SK-MEL-5 (cell line): ENCODE data around the gene RGL1. TPM values are rescaled to one million over a fixed set of nuclear protein-coding genes. Genes with fewer than 3 reads are reported as not detected.

Source experiments
- DNase-seq: peaks from one replicate; pipeline ENCODE4 v3.0.0-alpha.2; 2016; ENCODE audit warnings: low read depth, low spot score
- in situ Hi-C: cut with HindIII; loops from 2 replicates; pipeline ENCODE4 v1.10.0; 2016; ENCODE audit warnings: low sequenced_read_pairs, high pct_unique_total_duplicates, low pct_unique_long_range_greater_than_20kb
- total RNA-seq: library from RNA; depleted of rRNA; stranded (reverse); fragments of >200 nt; shearing (Covaris generic); gene quantifications from 2 replicates; pipeline ENCODE4 v1.2.3, GENCODE V29; 2014

The RGL1 gene
- total RNA-seq, 1 experiment from 2014 or later, result 5.9 TPM

DNA sequence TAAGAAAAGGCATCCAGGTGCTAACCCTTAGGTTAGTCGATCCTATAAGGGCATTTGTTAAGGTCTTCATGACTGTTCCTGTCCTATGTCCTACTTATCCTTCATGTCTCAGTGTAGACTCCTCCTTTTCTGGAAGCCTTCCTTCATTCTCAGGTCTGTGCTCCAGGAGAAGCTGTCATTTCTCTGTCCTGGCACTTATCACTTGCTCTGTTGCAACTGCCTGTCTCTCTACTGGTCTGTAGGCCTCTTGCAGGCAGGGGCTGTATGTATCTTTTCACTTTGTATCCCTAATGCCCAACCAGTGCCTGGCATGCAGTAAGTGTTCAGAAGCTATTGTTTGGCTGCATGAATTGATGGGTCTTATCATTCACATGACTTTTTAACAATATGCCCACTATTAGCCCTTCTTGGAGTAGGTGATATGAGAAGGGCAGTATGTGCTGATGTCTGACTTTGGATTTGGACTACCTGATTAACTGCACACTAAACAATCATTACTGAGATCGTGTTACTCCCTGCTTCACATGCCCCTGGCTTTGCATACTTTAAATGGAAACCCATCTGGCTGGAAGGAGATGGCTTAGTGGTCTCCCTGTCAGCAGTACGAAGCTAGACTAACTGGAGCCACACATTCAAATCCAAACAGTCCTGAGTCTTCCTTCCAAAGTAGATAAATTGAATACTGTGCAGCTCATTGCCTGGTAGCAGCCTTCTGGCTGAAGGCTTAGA, 88.8 kb downstream of the RGL1 start:
- no peak for DNase-seq

DNA sequence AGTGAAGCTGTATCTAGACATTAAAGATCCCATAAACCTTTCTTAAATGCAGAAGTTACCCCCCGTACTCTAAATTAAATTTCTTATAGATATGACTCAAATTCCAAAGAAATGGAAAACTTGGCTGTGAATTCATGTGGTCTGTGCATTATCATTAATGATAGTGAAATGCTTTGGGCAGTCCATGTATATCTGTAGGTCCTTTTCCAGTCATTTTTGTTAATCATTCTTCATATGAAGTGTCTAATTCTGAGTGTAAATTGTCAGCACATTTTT, 89.3 kb downstream of the RGL1 start:
- in situ Hi-C loops, result no loop called here
- no peak for DNase-seq

More for the DNA sequence above, 88.8 kb downstream of the RGL1 start:
- in situ Hi-C loops, result no loop called here

DNA sequence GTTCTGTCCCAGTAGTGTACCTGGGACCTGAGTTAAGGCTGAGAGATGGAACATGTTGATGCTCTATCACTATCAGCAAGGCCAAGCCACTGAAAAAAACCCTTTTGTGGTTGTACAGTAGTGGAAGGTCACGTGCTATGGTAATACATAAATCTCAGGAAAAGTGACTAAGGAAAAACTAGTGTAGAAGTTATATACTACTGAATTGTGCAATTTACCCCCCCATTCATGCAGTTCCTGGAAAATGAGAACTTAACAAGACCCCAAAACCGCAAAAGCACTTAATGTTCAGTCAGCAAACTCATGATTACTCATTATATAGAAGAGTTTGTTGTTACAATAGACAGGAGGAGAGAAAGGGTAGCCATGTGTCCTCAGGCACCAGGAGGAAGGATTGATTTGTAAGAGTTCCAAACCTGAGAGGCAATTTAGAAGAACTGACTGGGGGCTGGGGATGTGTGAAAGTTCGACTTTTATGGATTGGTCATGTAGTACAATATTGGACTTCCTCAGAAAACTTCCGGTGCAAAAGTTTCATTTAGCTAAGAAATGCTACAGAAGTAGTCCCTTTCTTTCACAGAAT, 91.6 kb downstream of the RGL1 start:
- DNase-seq, result peak; percentile 32
- in situ Hi-C loops, result no loop called here

DNA sequence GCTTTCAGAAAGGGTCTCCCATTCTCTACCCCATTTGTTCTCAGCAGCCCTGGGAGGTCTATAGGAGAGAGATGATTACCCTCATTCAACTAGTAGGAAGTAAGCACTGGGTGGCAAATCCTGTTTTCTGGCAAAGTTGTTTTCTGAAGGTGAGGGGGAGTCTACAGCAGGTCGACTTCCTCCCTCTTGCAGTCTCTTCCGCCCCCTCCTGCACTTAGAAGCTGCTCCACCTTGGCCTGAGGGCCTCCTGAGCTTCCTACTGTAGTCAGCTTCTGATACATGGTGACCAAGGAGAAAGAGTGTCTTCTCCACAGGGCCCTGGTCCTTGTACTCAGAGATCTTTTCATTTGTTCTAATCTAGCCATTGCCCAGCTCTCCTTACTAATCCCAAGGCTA, 93.1 kb downstream of the RGL1 start:
- no peak for DNase-seq
- in situ Hi-C loops, result no loop called here

DNA sequence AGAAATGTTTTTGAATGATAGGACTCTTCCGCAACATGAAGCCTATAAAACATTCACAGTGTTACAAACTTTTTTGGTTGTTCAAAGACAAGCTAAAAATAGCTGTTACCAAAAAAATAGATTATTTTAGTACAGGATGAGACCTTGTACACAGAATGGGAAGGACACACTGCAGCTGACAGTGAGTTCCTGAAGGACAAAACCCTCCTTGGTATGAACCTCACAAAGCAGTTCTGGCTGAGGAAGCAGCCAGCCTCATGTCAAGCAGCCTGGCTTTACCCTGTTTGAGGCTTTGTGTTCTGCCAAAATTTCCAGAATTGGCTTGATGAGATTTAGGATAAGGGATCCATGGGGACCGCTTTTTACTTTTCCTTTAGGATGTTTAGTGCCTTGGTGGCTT, 93.7 kb downstream of the RGL1 start:
- no peak for DNase-seq
- in situ Hi-C loops, result no loop called here

DNA sequence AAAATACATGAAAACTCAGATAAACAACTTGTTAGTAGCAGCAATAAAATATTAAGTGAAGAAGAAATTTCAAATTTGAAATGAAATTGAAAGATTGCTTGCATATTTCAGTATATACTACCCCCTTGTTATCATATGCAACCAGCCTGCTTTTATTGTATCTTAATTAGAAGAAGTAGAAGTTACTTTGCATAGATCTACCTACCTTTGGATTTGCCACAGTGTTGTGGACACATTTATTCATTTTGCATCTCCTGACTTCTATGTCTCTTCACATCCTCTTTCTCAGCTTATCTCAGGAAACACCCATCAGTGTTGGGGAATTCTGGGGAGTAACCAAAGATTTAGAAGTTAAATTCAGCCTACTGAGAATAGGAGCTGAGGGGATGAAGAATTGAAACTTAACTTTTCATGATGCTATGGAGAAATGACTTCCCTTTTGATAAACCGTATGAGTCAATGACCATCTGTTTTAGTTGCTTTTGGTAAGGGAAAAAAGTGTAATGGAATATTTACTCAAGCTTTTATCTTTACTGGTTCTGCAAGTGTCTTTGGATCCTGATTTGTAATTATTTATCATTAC, 96.9 kb downstream of the RGL1 start:
- no peak for DNase-seq
- in situ Hi-C loops, result no loop called here

DNA sequence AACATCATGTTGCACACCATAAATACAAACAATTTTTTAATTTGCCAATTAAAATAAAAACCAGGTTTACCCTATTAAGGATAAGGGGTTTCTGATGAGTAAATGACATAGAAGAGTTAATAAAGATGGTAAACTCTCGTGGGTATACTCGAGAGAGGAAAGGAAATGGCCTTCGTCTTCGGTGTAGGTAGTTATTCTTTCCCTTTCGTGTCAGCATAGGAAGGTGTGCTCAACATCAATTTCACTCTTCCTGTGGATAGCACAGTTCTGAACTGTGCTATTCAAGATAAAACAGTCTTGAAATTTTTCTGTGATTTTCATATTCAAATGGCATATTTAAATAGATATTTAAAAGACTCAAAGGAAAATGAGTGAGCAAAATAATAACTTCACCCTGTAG, 98.2 kb downstream of the RGL1 start:
- no peak for DNase-seq
- in situ Hi-C loops, result no loop called here

DNA sequence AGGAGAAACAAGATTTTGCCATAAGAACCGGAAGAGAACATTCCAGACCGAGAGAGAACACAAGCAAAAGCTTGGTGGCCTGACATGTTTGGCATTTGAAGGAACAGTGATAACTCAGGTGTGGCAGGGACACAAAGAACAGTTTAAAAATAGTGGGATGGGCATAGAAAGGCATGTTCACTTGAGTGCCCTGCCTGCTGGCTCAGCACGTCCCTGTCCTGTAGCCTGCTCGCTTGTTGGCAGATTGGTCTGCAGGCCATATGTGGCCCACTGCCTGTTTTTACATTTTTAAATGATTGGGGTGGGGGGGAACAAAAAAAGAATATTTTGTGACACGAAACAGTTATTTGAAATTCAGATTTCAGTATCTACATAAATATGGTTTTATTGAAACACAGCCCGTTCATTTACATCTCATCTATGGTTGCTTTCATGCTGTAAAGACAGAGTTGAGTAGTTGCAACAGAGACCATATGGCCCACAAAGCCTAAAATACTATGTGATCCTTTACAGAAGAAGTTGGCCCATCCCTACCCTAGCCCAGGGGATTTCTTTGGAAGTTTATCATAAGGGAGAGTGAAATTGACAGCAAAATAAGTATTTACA, 100.7 kb downstream of the RGL1 start:
- DNase-seq, result no peak
- in situ Hi-C loops, result no loop called here

DNA sequence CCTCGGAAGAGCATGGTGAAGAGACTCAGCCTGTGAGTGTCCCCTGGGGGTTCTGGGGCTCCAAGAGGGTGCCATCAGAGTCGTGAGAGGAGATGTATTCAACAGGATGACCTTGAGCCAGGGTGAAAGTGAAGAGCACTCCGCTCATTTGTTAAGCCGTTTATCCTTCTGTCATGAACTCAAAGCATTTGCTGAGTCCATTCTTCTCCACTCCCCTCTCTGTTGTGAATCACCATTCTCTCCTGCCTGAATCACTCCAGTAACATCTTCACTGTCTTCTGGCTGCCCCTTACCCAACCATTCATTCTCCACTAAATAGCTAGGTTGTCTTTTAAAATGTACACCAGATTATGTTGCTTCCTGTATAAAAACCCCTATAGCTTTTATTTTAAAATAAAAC, 102.2 kb downstream of the RGL1 start:
- in situ Hi-C loops, result no loop called here
- DNase-seq, result no peak

DNA sequence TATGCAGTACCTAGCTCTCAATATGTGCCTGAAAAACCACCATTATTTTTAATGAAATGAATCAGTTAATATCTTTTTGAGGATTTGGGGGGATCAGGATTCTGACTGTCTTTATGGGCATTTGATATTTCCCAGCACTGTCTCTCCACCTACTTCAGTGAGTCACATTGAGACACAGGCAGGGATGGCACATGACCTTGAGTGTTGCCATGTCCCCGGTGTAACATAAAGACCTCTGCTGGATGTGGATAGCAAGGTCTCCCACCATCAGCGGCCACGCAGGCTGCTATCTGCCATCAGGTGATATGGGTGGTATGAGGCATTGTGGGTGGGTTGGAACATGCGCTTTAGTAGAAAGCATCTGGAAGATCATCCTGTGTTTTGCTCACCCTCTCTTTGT, 103.2 kb downstream of the RGL1 start:
- DNase-seq, result no peak
- in situ Hi-C loops, result no loop called here

DNA sequence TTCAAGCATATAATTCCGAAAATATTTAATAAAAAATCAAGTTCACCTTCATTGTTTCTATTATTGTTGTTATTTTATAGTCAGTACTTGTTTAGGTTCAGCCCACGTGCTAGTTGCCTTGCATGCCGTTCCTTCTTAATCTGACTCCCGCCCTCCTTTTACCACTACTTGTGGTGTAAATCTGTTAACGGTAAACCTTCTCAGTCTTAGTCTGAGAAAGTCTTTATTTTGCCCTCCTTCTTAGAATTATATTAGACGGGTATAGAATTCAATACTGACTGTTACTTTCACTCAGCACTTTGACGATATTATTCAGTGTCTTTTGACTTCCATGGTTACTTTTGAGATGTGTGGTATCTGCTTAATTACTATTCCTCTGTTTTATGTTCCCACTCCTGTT, 104.8 kb downstream of the RGL1 start:
- no peak for DNase-seq
- in situ Hi-C loops, result no loop called here

DNA sequence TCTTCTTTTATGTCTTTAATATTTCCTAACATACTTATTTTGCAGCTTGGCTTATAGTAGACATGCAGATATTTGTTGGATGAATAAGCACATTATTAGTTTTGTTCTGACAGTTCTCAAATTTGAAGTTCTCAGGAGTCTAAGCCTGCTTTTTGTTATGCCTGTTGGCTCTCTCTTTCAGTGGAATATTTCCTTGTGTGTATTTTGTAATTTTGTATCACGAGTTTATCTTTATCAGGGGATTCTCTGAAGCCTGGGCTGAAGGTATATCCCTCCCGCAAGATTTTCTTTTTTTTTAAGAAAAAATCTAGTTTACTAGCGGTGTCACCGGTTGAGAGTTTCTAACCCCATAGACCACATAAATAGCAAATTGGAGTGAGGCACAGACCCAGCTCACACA, 105.9 kb downstream of the RGL1 start:
- in situ Hi-C loops, result no loop called here

DNA sequence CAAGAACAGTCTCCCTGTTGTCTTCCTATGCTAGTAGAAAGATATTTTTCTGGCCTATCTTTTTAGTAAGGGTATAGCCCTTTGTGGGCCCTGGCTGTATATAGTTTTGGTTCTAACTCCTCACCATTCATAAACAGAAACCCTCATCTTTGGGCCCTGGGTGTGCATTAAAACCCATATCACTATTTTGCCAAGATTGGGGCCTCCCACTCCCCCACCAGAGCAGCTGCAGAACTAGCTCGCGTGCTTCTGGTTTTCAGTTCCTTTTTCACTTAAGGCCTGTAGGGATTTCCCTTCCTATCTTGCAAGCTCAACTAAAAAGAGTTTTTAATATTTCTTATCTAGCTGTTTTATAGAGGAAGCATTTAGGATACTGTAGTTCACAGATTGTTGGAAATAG, 106.4 kb downstream of the RGL1 start:
- in situ Hi-C loops, result no loop called here
- no peak for DNase-seq

More for the DNA sequence above, 105.9 kb downstream of the RGL1 start:
- DNase-seq, result no peak

DNA sequence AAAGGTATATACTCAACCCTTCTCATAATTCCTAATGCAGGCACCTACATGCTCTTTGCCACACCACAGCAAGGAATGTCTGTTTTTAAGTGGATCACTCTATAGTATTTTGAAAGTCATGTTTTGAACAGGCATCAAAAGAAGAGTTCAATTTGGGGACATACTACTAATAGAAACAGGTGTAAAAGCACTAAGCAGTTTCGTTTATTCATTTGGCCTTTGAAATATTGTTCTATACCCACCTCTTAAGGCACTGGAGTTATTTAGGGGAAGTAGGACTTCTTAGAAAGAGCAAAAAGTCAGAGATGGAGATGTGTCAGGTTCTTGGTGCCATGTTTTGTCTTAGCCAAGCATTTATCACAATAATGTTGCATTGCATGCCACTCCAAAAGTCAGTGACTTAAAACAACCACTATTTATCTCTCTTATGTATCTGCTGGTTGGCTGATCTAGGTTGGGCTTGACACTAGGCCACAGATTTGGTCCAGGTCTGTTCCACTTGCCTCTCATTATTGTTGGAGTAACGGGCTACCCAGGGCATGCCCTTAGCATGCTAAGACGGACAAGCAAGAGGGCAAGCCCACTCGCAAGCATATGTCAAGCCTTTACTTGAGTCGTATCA, 107.5 kb downstream of the RGL1 start:
- no peak for DNase-seq
- in situ Hi-C loops, result no loop called here

DNA sequence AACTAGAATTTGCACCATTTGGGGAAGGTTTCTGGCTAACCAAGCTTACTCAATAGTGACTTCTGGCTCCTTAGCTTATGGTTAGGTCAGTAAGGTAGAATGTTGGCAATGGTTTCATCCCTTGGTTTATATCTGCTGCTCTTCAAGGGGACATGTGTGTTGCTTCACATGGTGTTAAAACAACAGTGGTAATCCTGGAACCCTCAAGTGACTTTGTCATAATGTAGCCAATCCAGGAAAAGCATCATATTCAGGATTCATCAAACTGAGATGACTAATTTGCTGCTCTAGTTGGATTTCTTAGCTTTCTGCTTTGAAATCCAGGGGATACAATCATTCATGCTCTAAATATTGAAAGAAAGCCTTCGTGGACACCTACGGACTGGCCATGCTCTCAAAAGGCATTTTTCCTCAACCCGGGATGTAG, 108.7 kb downstream of the RGL1 start:
- in situ Hi-C loops, result no loop called here
- DNase-seq, result no peak

DNA sequence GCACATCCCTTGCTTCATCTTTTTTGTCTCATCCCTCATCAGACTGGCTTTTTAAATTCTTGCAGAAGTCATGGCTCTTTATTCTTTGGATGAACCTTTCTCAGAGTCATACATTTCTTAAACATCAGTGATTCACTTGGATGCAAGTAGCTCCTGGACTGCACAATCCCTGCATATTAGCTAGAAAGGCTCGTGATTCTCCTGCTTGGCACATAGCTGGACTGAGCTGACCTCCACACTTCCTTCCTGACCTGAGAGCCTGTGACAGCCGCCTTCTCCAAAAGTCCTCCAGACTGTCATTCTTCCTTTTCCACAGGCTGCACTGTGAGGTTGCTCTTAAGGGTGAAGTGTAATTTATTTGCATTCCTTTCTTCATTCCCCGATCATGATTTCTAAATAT, 109.4 kb downstream of the RGL1 start:
- no peak for DNase-seq
- in situ Hi-C loops, result no loop called here

DNA sequence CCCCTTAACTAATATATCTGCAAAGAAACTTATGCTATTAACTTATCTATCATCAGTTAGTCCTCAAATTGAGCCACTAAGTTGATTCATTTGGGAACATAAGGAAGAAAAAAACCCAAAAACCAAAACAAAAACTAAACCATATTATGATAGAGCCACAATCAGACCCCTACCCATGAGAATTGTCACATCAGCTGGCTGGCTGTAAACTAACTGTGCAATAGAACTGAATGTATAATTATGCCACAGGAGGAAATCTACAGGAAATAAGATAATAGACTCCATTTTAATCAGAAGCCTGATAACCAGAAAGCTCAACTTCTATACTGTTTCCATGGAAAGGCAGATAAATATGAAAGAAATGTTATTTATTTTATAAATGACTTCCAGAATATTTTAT, 110.0 kb downstream of the RGL1 start:
- DNase-seq, result no peak
- in situ Hi-C loops, result no loop called here

DNA sequence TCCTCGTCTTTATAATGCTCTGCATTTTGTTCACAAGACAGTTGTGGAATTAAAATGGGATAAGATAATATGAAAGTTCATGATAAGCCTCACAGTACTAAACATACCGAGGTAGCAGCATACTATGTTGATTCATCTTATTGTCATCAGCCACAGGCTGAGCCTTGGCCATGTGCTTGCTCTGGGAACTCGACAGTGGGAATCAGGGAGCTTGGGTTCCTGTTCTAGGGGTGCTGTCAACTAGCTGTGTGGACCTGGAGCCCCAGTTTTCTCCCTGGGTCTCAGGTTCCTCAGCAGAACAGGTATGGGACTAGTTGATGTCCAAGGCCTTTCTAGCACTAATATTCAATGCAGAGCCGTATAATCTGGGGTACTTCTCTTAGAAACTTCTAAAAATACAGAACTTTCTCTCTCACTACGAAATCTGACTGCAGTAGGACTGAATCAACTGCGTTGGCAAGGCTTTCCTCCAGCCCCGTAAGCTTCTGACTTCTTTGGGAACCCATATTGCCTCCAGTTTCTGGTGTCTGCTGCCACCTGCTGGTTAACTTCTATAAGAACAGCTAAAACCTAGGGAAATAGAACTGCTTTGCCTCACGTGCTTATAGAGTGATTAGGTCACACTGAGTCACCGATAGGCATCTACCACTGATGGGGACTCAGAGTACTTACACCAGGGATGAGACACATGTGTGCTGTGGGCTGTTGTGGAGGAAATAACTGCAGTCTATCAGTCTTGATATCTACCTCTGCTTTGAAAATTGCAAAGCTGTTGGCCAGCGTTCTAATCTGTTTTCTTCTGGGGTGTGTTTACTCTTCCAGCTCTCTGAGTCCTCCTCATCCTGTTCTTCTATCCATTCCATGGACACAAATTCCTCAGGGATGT, 110.9 kb downstream of the RGL1 start:
- in situ Hi-C loops, result no loop called here
- peak; percentile 91 for DNase-seq
